ENCODE results near the gene NPM1.

The NPM1 gene

DNA sequence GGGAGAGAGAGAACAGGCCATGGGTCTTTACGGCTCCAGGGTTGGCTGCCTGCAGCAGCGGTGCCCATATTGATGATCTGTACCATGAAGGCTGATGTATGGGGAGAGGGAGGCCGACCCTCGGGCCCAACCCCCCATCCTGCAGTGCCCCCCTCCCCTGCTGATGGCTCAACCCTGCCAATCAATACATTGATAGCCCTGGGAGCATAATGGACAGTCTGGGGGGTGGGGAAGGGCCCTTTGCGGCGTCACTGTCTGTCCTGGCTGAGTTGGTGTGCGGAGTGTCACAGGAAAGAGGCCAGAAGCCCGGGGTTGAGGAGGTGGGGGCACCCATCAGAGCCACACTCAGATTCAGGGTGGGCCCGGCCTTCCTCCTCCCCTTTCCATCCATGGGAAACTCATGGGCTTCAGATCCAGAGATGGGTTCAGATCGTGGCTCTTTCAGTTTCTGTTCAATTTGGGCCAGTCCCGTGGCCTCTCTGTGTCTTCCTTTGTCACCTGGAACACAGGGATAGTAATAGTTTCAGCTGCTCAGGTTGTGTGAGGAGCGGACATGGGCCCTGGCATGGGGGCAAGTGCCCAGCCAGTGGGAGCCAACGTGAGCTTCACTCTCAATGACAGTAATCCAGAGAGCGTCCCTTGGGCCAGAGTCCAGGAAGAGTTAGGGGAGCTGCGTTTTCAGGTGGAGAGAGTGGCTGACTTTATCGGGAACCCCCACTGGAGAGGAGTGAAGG, 41.3 kb downstream of the NPM1 start:
- DNase-seq, result no peak

DNA sequence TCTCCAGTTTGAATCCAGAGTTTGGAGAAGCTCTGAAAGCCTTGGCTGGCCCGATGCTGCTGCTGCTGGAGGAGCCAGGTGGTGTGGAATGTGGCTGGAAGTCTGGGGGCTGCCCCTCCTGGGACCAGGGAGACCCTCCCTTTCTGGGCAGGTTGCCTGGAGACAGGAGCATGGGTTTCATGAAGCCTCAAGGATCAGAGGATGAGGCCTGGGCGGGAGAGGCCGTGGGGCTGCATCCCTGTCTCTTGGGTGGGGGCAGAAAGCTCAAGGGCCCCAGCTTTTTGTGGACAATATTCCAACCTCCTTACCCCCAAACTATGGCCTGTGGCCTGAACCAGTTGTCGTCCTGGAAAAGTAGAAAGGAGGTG, 41.9 kb downstream of the NPM1 start:
- DNase-seq, result no peak

DNA sequence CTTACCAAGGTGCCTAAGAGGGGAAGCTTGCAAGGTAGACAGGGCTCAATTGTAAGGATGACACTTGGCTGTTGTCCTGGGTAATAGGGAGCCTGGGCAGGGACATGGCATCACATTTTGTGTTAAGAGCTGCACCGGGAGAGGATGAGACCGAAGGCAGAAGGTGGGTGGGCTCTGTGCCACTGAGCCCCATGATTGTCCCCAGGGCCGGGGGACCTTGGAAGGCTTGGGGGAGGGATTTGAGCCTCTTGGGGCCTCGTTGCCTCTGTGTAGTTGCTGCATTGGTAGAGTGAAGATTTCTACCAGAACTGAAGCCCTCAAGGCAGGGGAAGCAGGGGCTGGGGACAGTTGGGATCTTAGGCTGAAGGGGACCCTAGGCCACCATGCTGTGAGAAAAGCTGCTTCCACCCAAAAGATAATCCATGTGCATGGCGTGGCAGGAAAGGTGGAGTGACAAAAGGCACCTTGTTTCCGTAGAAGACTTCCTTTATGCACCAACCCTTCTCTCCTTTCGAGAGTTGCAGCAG, 43.7 kb downstream of the NPM1 start:
- DNase-seq, result no peak

DNA sequence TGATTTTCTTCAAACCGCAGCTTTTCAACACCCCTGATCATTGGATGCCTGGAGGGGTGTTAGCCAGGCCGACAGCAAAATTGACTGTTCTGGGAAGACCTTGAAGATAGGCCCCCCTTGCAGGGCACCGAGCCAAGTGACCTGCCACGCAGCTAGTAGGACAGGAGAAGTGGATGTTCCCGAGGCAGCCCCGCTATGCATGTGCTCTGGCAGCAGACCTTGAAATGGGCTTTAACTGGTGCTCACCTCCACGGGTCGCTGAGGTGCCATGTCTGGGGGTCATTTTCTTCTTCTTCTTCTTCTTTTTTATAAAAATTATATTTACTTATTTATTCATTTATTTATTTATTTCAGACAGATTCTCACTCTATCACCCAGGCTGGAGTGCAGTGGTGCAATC, 44.4 kb downstream of the NPM1 start:
- DNase-seq, result no peak

DNA sequence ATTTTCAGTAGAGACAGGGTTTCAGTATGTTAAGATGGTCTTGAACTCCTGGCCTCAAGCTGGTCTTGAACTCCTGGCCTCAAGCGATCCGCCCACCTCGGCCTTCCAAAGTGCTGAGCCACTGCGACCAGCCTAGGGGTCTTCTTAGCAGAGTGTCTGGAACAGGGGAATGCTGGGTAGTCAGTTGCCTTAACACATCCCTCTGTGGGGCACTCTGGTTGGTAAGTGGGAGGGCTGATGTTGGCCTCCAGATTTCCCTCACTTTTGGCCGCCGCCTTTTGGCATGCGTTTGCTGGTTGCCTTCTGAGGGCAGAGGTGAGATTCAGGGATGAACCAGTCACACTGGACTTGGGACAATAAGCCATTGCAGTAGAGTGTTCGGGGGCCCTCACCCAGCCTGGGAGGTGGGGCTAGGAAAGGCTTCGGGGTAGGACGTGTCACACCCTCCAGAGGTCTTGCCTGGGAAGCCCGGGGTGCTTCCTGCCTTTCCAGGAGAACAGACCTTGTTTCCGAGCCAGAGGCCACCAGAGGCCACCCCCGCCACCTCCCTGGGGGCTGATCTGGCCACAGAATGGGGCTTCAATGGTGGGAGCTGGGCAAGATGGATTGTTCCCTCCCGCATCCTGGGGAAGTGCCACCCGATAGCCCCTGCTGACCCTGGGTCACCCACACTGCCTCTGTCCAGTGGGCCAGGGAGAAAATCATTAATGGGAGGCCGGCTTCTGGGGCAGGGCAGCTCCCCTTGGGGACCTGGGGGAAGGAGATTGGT, 45.1 kb downstream of the NPM1 start:
- no peak for DNase-seq

DNA sequence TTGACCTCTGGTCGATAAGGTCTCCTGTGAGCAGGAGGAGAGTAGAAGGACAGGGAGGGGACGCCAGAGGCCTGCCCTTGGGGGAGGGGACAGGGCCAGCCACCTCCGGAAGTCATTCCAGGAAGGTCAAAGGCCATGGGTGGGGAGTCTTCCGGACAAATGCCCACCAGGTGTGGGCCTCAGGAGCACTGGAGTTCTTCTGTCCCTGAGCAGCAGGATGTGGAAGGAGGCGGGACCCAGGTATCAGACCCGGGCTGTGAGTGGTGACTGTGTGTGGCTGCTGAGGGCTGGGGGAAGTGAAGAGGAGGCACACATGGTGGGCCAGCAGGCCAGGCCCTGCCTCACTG, 45.7 kb downstream of the NPM1 start:
- DNase-seq, result no peak

DNA sequence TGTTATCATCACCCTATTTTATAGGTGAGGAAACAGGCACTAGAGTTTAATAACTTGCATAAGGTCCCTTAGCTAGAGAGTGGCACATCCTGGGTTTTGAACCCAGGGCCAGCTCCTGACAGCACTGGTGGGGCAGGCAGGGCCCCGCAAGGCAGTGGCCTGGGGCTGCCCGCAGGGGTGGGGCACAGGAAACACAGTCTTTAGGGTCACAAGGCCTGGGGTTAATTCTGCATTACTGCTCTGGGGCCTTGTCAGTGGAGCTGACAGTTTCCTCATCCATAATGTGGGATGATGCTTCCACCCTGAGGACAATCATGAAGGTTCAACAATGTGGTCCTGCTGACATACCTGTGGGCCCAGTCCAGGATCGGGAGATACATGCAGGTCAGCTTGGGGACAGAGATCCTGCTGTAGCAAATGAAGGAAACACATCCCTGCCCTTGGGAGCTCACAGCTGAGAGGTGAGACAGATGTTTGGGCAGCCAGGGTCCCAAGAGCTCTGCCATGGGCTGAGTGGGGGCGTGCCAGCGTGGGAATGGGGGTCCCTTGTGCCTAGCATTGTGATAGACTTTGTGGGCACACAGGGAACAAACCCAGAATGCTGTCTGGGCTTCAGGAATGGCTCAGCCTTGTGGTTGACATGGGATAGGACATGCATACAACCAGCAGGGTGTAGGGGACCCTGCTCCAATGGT, 46.5 kb downstream of the NPM1 start:
- no peak for DNase-seq

DNA sequence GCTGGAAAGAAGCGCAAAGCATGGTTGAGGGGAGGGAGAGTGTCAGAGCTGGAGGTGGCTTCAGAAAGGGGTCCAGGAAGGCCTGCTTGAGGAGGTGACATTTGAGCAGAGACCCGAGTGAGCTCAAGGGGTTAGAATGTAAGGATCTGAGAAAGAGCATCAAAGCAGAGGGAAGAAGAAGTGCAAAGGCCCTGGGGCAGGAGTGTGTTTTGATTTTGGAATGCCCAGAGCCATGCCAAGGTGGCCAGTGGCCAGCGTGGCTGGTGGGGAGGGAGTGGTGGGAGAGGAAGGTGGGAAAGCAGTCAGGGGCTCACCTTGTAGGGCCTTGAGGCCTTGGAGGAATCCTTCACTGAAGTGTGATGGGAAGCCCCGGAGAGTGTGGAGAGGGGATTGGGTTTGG, 47.2 kb downstream of the NPM1 start:
- DNase-seq, result no peak

DNA sequence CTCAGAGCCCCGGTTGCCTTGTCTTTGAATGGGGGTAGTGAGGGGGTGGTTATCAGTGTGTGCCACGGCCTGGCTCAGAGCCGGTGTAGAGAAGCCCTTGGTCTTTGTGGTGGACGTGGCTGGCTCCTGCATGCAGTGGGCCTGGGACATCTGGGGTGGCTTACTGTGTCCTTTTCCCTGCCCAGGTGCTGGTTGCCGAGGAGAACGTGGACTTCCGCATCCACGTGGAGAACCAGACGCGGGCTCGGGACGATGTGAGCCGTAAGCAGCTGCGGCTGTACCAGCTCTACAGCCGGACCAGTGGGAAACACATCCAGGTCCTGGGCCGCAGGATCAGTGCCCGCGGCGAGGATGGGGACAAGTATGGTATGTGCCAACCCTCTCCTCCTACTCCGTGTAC, 48.3 kb downstream of the NPM1 start:
- DNase-seq, result no peak

DNA sequence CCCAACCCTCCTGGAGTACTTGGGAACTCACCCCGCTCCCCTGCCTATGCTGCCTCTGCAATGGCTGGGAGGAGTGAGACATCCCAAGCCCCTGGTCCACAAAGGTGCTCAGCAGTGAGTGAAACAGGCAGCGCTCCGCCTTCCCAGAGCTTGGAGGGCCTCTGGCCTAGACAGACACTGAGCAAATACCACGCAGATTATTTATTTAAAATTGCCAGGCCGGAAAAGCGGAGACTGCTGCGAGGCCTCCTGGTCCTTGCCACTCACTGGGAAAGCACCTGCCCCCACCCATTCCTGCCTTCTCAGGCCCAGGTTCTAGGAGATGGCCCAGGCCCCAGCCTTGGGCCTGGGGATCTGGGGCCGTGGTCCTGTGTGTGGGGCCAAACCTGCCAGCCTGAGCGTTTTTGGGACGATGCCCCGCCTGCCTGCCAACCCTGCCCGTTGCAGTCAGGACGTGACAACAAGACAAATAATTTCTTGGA, 49.2 kb downstream of the NPM1 start:
- DNase-seq, result no peak

DNA sequence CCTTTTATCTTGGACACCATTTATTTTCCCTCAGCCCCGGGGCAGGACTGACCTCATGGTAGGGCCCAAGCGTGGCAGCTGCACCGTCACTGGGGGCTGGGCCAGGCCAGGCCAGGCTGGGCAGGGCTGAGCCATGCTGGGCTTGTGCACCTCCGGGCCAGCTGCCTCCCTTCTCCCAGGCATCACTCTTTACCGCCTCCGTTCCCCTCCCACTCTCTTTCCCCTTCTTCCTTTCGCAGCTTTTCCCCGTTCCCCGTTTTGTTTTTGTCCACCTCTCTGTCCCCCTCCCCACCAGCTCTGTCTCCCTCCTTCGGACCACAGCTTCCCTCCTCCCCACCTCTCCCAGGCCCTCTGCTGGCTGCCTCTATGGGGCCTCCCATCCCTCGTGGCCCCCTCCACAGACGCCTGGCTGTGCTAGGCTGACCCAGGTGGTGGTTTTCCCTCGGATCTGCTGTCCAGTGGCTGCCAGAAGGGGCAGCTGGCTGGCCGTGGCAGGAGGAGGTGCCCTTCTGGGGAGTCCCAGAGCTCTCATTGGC, 49.7 kb downstream of the NPM1 start:
- no peak for DNase-seq

DNA sequence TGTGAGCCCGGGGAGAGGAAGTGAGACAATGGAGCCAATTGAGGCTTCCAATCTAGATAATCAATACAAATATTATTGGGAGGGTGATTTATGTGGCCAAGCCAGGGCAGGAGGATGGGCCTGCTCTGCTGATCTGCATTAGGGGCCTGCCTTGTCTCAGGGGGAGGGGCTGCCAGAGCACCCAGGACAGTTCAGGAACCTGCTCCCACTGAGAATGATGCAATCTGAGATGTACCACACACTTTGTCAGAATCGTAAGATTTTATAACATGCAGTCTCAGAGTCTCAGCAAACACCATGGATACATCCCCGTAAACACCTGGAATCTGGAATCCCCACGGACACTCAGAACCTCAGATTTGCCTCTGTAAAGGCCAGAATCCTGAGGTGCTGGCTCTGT, 51.1 kb downstream of the NPM1 start:
- no peak for DNase-seq

DNA sequence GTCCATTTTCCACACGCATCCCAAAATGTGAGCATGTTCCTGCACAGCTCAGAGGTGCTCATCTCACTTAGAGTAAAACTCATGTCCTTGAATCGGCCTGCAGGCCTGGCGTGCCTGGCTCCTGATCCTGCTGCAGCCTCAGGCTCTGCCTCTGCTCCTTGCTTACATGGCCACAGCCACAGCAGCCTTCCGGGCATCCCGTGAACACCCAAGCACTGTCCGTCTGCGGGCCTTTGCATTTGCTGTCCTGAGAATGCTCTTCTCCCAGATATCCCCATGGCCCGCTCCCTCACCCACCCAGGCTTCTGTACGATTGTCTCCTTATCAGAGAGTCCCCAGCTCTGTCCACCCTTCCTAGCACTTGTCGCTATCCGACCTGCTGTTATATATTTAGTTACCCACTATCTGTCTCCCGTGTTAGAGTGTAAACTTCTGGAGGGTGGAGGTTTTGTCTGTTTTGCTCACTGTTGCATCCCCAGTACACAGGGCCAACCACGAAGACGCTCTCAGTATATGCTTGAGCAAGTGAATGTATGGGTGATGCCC, 53.7 kb downstream of the NPM1 start:
- no peak for DNase-seq

DNA sequence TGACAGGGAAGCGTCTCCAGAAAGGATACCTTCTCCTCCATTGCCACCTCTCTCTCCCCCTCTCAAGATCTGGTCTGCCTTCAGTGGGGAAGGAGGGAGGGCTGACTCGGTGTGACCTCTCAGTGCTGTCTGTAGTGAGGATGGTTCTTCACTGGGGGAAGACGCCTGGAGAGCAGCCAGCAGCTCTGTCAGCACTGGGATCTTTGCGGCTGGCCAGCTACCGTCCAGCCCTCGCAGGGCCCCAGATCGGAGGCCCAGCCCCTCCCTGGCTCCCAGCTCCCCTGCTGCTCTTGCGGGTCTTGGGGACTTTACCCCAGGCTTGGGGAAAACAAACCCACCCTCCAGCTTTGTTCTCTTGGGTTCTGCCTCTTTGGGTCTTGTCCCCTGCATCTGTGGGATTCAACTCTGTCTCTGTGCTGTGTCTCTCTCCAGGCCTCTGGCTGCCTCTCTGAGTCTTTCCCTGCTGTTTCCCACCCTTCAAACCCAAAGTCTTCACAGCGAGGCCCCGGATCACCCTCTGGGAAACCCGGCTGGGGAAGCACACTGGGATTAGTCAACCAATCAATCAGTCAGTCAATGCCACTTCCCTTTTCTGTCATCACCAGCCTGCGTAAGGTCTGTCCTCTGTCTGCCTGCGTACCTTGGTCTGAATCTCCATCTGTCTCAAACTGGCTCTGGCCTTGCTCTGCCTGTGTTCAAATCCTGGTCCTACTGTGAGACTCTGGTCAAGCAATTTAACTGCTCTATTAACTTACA, 54.8 kb downstream of the NPM1 start:
- DNase-seq, result no peak

DNA sequence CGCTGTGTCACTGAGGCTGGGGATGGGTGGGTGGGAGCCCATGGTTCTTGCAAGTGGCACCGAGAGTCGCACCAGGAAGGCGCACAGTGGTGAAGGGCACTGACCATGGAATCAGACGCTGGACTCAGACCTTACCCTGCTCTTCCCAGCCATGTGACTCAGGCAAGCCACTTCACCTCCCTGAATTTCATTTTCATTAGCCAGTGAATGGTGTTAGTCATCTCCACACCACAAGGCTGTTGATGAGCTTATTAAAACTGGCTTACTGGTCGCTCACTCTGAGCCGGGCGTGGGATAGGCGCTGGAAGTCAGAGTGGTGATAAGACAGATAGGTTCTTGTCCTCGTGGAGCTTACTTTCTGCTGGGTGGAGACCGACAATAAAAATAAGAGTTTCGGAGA, 56.9 kb downstream of the NPM1 start:
- no peak for DNase-seq

DNA sequence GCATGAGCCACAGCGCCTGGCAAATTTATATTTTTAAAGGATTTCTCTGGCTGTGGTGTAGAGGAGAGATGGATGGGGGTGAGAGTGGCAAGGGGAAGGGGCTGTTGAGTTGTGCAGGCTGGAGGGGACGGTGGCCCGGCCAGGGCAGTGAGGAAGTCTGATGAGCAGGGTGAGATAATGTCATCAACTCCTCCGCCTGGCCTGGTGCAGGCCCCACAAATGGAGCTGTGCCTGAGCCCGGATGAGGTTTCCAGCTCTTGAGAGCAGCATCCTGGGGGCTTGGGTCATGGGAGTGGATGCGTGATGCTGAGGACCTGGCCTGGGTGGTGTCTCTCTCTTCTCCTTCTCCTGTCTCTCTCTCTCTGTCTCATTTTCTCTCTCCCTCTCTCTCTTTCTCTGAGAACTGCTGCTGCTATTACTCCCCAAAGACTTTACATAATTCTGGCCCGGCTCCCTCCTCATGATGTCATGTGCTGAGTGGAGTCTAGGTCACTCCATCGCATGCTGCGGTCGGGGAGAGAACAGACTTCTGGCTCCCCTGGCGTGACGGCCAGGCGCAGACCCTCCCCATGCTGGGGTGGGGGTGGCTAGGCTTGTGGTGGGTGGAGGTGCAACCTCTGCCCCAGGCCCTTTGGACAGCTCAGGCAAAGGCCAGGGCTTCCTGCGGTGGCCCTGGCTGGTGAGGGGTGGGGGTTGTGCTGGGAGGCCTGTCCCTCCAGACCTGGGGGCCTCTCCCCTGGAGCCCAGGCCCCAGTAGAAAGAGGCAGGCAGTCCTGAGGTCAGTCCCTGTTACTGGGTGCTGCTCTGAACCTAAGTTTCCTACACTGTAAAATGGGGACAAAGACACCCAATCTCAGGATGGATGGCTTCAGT, 58.2 kb downstream of the NPM1 start:
- no peak for DNase-seq

DNA sequence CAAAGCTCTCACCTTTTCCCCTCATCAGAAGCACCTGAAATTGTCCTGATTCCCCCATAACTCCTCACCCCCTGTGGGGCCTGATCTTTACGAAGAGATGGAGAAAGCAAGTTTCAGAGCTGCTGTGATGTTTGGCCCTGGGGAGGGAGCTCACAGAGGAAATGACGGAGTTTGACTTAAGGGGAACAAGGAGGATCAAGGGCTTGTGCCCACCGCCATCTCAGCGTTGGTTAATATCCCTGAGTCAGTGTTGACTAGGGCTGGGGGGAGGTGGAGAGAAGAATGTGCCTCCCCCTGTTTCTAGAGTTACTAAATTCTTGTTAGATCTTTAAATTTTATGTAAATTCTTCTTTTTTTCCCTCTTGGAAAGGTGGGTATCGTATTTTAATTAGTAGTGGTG, 59.6 kb downstream of the NPM1 start:
- DNase-seq, result no peak

DNA sequence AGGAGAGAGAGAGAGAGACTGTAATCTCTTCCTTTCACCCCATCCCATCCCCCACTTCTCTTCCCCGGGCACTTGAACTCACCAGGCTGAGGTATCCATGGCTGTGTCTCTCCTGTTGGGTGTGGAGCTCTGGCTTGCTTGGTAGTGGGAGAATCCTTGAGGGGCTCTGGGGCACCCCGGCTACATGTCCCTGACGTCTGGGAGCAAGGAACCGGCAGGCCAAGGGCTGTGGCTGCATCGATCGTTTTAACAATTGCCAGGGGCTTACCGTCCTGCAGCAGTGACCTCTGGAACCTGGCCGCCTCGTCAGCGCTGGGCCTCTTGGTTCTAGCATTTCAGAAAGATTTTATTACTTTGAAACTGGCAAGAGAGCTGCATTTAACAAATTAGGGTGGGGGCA, 61.8 kb downstream of the NPM1 start:
- no peak for DNase-seq

DNA sequence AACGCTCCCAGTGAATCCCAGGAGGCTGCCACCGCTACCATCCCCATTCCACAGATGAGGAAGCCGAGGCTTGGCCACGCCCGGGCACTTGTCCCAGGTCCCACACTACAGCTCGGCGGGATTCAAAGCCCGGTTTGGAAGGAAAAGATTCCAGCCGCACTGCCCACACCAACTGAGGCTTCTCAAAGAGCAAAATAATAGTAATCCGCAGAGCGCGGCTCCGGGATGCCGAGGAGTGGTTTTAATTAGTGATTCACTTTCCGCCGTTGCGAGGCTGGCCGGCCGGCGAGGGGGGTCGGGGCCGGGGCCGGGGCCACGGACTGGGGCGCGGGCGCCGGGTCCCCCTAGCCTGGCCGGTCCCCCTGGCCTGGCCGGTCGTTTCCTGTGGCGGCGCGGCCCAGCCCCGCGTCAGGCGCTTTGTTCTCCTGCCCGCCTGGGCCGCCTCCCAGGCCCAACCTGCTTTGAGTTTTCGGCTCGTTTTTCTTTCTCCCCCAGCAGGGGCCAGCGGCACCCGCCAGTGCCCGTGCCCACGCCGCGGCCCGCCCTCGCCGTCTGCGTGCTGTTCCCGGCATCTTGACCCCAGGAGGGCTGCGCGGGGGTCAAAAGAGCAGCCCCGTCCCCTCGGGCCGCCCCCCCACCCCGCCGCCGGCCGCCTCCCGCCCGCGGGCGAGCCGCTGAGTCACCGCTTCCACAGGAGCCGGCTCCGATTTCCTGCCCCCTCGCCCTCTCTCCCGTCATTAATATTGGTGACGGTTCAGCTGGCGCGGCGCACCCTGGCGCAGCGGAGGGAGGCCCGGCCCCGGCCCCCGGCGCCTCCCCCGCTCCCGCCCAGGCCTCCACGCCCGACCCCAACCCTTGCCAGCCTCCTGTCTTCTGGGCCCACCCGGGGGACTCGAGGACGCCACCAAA, 63.0 kb downstream of the NPM1 start:
- DNase-seq, result no peak

DNA sequence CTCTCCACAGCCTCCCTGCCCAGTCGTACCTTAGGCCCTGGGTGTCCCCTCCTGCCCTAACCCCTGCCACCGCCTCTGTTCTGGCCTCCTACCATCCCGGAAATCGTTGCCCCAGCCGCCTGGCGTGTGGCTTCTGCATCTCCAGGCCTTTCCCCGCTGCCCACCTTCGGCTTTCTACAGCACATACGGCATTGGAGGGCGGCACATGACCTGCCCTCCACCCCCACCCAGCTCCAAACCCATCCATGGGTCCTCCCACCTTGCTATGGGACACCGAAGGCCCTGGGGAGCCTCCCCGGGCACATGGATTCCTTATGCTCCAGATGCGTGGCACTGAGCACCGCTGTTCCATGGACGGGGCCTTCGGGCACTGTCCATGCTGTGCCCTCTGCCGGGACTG, 63.8 kb downstream of the NPM1 start:
- no peak for DNase-seq
